Stimulated activated CD8-positive, alpha-beta memory T cell treated with anti-CD3 and anti-CD28 coated beads, Interleukin-2, amount 100 ng/mL, for 48 hours (primary cell): ENCODE results near the gene EOLA2.
"Not testable (repeated sequence)": the region's sequence is repeated elsewhere in the genome, so short reads cannot be mapped to it uniquely, and the experiment has no call there.

Experiments
- DNase-seq, 2 donors: peaks; one replicate each; pipeline ENCODE4 v3.0.0-alpha.2; 2020; ENCODE audit warnings: low read depth in 2 of 2

Gene EOLA2

DNA sequence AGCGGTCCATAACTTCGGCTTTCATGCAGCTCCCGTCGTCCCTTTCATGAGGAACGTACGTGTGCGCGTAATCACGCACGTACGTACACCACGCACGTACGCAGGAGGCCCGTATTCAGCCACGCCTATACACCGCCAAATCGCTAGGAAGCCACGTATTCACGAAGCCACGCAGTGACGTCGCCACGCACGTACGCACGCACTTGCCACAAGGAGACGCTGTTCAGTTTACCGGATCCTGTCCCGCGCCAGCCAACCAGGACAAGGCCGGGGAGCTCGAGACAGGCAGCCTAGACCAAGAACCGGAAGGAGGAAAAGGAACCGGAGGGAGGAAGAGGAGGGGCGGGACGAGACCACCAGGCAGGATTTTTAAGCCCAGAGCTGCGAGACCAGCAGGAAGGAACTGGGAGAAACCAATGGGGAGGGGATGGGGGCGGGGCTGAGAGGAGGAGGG is at the start of gene EOLA2:
TSS of gene EOLA2 (minus strand) at position 65 of the 454 bp plus-strand sequence. CDS start 4,617 bp downstream, outside the sequence.
- peak; percentile 75 to 82 for DNase-seq

DNA sequence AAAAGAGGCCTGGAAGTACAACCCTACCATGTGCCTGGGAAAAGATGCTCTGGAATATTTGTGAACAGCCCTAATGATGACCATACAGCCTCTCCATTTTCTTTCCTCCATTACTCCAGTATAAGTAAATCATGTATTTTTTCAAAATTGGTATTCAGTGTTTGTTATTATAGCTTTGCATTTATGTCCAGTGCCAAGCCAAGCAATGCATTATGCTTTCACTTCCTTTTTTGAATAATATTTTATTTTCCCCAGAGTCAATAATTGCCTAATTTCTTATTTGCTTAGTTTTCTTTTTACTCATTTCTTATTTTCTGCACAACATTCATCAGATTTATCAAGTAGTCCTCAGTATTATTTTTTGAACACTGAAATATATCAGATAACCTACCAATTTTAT is 49.3 kb upstream of the EOLA2 start:
- no peak for DNase-seq

DNA sequence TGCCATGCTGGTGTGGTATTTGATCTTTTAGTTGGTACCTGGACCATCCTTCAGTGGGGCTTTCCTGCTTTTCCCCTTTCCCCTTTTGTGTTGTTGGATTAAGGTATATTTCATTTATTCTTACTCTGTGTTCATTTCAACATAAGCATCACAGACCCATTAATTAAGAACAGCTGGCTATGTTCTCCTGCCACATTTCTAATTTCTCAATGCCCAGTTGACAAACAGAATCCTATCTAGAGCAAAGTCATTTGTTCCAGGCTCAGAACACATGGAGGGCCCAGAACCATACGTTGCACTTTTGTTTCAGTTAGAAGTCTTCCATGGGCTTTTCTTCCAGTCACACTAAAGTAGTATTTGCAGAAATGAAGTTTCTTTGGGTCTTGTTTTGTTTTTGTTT is 46.1 kb upstream of the EOLA2 start:
- DNase-seq = no peak

DNA sequence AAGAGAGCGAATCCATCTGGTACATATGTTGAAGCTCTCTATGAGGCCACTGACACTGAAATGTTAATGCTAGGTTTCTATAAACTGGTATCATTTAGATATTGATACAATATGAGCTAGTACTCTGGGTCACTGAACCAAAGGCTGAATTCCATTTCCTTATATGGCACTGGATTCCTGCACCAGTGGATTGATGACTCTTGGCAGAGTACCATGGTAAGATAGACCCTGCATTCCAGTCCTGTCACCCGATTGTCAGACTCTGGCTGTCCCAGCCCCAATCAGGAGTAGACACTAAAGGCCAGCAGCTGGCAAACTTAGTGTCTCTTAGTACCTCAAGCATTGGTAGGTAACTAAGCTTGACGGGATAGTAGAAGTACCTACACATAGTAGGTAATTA is 44.0 kb upstream of the EOLA2 start:
- no peak for DNase-seq

DNA sequence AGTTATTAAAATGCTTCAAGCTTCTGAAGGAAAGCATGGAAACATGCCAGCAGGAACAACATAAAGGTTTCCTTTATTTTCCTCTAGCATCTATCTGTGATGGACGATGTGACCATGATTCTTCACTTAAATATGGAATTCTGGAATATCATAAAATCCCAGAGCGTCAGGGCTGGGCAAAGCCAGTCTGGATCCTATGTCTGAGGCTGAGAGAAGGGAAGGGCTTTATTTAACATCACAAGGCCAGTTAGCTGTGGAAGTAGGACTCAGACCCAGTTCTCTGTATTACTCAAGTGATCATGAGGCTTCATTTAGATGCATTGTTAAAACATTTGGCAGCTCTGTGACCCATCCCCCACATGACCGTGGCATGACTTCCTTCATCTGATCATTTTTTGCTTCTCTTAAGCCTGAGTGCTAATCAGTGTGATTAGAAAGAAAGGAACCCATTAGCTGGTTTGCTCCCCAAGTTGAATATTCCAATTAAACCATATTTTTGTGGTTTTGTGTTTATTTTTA is 40.9 kb upstream of the EOLA2 start:
- no peak for DNase-seq

DNA sequence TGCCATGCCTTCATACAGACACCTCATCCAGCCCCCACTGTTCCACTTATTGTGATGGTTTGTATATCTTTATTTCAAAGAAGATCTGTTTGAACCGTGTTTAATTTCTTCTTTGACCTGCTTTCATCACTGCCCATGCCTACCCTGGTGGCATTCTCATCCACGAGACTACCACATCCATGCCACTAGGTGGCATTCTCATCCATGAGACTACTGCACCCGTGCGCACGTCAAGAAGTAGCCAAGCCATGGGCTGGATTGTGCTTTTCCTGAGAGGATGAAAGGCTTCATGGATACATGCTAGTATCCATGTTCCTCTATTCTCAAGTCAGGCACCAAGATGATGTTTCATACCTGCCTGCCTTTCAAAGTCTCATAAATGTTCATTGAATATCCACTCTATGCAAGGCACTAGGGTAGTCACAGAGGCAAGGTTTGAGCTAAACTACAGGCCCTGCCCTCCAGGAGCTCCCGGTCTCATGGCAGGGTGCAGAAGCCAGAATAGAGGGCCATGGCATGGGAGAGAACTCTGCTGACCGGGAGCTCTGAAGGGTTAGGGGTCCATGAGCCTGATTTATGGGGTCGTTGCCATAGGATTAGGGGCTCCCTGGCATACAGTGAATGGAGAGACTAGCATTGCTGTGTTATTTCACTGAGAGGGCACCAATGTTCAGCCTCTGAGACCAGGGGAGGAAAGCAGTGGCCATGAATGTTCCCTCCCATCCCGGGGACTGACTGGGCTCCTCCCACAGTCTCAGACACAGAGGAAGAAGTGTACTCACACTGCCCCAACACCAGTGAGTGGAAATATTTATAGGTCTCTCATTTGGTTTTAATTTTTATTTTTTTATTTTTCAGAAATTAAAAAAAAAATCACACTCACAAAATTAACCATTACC is 24.8 kb upstream of the EOLA2 start:
- DNase-seq = no peak

DNA sequence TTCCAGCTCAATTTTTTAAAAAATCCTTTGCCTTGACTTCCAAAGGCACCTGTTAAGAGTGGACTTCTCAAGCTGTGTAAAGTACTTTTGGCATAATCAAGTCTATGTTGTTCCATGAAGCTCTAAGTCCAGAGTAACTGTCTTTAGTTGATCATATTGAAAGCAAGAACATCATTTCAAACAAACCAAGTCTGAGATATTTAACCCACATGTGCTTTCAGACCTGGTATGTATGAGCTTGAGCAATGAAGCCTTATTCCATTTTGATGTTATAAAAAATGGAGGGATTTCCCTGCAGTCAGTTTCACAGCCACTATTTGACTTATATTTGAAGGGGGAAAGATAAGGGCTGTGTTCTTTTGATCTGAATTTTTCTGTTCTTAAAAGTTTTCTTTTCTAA is 23.7 kb upstream of the EOLA2 start:
- no peak for DNase-seq

DNA sequence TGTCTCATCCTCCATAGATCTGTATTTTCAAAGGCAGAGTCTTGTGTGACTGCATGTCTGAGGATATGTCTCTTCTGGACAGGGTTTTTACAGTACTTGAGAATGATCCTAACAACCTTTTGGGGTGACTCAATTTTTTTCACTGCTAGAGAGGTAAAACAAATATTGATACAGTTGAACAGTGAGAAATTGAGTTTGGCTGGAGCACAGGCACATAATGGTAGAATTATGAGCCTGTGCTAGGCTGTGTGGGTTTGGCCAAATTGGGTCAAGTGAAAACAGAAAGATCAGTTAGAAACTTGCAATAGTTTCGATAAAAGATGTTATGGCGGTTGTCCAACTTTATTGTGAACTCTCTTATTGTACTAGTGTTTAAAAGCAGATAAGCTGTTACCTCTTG is 23.3 kb upstream of the EOLA2 start:
- DNase-seq = no peak

DNA sequence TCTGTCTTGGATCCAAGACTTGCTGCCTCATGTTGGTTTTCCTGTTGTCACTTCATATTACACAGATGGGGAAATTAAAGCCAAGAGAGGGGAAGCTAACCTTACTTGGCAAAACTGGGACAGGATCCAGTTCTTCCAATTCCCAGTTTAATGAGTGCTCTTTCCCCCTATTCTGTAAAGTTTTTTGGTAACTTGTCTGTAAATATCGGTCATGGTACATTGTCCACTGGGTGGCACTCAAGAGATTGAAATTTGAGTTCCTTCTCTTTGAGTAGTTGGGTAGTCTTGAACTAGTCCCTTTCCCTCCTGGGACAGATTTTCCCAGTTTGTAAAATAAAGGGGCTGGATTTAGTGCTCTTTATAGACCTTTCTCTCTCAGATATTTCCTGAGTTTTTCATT is 12.4 kb upstream of the EOLA2 start:
- DNase-seq = no peak

DNA sequence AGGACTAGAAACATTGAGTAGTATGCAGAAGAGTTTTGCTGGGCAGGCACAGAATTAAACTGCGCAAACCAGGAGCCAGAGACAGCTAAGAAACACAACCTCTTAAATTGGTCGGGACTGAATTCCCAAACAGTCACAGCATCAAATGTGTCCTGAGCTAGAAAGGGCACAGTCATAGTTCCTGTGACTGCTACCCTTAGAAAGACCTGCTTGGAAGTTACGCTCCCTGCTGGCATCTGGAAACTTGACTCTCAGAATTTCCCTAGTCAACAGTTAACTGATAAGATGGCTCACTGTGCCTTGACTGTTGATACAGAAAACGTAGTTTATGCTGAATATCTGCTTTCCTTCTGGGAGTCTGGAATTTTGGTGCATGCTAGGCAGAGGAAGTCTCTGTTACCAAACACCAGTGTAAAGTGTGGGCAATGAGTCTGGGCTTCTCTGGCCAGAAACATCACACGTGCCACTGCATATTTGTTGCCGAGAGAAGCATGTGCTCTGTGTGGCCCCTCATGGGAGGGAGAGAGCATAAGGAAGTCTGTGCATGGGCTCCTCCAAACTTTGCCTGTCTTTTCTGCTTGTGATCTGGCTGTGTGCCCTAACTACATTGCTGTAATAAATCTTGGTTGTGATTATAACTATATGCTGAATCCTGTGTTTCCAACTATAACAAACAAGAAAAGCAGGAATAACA is 11.6 kb upstream of the EOLA2 start:
- no peak for DNase-seq

DNA sequence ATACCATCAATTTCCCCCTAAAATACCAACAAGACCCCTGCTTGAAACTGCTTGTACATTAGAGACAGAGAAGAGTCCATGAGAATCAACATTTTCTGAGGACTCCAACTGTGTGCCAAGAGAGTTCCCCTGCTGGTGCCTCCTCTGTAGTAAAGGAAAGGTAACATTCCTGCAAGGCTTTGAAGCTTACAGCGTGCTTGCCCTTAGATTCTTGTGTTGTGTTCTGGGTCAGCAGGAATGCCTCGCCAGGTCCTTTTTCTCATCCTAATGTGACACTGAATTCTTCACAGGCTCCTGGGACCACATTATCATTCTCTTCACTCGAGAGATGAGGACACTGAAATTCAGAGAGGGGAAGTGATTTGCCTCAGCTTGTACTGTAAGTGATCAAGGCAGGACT is 9.7 kb upstream of the EOLA2 start:
- no peak for DNase-seq

DNA sequence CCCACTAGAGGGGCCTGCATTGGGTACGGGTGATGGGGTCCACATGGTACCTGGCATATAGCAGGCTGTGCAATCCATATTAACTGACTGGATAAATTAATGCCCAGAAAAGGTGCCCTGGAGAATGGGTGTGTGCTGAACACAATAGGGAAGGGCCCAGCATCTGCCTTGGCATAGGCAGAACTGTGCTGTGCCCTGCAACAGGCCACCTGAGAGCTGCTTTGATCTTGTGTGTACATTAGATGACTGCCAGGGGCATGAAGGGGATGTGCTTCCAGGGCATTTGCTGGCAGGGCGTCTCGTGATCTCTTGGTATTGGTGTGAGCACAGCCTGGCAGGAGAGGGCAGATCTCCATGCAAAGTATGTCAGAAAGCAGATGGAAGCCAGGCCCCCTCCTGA is 8.6 kb upstream of the EOLA2 start:
- not testable (repeated sequence) for DNase-seq

DNA sequence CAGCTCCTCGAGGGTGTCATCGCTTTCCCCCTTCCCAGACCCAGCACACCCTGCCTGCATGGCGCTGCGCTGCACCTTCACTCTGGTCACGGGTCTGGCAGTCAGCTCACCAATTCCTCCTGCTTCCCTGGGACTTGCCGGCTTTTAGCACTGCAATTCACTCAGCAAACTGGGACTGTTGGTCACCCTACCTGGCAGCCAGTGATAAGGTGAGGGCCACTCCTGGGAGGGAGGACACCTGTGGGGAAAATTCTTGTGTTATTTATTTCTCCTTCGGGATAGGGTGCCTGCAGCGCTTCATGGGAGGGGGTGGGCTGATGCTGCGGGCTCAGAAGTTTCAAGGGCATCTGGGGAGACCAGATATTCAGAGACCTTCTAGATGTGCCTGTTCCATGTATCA is 7.5 kb upstream of the EOLA2 start:
- DNase-seq = not testable (repeated sequence)

DNA sequence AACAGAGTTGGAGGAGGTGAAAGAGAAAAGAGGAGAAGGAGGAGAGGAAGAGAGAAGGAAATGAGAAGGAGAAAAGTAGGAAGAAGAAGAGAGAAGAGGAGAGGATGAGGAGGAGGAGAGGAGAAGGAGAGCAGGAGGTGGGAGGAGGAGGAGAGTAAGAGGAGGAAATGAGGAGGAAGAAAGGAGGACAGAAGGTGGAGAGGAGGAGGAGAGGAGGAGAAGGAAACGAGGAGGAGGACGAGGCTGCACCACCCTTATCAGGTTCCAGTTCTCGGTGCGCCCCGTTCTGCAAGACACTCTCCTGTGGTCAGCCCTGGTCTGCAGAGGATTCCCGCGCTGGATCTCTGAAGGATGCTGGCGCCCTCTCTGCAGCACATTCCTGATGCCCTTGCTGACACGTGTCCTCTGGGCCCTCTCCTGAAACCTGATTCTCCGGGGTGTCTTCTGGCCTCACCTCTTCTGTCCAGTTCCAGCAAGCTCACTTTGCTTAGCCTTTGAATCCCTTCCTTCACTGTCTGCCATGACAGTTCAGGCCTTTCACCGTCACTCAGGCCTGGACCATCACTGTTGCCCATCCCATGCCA is 6.9 kb upstream of the EOLA2 start:
- DNase-seq = not testable (repeated sequence)

DNA sequence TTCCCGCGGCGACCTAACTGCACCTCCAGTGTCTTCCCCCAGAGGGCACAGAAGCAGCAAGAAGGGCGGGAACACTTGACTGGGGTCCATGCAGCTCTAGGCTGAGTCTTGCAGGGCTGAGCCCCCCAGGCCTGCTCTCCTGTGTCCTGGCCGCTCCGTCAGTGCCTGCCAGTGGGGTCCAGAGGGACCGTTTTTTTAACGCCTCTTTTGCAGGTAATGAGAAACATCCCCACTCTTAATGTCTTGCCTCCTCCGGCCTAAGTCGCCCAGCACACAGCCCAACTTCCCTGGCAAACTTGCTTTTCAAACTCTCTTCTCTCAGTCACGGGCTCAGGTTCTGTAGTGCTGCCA is 2.4 kb upstream of the EOLA2 start:
- not testable (repeated sequence) for DNase-seq

DNA sequence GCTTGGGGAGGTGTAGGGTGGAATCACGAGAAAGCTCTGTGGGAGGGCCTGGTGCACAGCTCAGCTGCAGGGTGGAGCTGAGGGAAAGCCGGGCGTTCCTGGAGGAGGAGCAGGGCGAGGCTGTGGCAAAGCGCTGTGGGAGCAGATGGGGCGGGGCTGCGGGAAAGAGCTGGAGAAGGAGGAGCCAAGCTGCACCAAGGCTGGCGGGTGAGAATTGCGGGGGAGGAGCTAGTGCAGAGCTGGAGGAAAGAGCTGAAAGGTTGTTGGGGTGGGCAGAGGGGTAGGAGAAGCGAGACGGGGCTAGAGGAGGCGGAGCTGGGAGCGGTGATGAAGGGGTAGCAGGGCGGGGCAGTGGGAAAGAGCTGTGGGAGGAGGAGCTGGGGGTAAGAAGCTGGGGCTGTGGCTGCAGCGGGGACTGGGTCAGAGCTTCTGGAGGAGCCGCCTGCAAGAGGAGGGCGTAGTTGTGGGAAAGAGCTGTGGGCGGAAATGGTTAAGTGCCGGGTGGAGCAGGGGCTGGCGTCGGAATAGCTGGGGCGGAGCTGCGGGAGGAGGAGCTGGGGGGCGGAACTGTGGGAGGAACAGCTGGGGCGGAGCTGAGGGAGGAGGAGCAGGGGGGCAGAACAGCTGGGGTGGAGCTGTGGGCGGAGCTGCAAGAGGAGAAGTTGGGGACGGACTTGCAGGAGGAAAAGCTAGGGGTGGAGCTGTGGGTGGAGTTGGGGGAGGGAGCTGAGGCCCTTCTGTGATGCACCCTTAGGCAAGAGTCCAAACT is 1.8 kb upstream of the EOLA2 start:
- DNase-seq = peak; percentile 76 to 89

DNA sequence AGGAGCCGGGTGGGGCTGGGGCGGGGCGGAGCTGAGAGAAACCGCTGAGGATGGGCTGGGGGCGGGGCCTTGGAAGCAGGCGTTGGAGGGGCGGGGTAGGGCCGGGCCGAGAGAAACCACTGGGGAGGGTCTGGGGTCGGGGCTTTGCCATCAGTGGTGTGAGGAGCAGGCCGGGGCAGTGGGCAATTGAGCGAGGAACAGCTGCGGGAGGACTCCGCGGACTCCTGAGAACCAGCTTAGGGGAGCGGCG is 1.3 kb upstream of the EOLA2 start:
- DNase-seq = no peak

DNA sequence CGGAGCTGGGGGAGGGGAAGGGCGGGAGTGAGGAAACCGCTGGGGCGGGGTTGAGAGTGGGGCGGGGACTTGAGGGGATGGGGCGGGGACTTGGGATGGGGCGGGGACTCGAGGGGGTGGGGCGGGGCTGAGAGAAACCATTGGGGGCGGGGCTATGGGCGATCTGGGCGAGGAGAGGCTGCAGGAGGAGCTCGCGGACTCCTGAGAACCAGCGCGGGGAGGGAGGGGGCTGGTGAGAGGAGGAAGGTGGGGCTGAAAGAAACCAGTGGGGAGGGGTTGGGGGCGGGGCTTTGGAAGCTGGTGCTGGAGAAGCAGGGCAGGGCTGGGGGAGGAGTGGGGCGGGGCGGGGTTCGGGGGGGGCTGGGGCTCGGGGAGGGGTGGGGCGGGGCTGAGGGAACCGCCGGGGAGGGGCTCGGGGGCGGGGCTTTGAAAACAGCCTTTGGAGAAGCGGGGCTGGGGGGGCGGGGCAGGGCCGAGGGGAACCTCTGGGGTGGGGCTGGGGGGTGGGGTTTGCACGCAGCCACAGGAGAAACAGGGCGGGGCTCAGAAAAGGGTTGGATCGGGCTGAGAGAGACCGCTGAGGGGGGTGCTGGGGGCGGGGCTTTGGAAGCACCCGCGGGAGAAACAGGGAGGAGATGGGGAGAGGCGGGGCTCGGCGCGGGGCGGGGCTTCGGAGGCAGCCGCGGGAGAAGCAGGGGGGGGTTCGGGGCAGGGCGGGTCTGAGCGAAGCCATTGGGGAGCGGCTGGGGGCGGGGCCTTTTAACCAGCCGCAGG is 777 bp upstream of the EOLA2 start:
- peak; percentile 76 to 81 for DNase-seq

DNA sequence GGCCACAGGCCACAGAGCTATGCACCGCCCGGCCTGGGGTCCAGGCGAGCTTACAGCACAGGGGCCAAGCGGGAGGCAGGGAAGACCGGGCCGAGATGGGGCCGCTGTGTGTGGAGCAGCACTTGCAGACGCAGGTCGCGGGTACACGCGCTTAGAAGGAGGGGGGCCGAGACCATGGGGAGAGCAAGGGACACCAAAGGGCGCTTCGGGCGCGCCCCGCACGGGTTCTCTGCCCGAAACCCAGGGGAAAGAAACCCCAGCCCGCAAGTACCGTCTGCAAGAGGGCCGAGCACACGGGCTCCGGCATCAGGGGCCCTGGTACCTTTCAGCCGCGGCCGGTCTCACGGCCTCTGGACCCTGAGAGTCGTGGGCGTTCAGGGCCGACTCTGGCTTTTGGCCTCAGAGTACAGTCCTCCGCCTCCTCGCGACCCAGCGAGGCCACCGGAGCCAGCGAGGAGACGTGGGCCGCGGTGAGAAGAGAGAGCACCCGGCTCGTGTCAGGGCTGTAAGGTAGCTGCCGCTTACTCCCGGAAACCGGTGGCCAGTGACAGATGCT is 342 bp downstream of the EOLA2 start:
- no peak for DNase-seq

DNA sequence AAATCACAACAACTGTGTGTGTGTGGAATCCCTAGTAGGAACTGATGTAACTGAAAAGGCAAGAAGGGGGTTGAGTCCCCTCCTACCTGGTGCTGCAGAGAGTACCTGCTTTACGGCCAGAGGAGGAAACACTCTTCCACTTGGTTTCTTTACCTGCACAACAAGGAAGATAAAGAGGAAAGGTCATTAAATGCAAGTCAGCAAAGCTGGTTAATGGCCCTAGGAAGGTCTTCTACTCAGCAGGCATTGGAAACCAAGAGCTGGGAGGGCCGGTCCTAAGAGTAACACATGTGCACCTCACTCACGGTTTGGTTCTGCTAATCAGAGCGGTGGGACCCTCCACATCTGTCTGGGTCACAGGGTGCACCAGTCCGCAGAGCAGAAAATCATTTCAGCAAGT is 963 bp downstream of the EOLA2 start:
- DNase-seq = not testable (repeated sequence)

DNA sequence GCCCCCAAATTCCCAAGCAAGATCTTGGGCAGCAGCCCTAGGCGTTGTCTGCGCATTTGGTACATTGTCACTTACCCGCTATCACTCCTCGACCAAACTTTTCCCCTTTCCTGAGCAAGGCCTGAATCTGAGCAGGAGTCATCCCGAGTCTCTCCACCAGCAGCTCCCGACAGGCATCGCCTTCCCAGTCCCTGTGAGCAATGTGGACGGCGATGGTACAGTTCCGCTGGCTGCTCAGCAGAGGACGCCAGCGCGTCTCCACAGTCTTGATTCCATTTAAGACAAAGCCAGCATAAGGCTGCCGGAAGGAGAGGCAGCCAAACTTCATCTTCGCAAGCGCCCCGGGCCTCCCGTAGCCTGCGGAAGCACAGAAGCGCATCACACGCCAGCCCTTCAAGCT is 4.7 kb downstream of the EOLA2 start:
- not testable (repeated sequence) for DNase-seq
